Neural cell (in vitro differentiated cells): Measurements from ENCODE around the gene CCDC158.

Experiments used
- EP300 ChIP-seq: fragments of 450-650 bp; conservative IDR thresholded peaks from 2 replicates; pipeline ENCODE4 v1.6.1; 2014; ENCODE audit warnings: antibody characterized with exemption, mild to moderate bottlenecking, moderate library complexity; ENCODE audit not compliant: poor library complexity, severe bottlenecking
- EZH2 ChIP-seq: fragments of 200-600, 300-800 bp; shearing (Covaris generic), sonication (generic); IDR thresholded peaks from 2 replicates; pipeline ENCODE4 v1.6.1; 2014; ENCODE audit warnings: antibody characterized with exemption, low read length, borderline replicate concordance, mild to moderate bottlenecking; ENCODE audit not compliant: insufficient read depth, poor library complexity, severe bottlenecking
- MXI1 ChIP-seq: fragments of 450-650 bp; conservative IDR thresholded peaks from 2 replicates; pipeline ENCODE4 v1.6.1; 2014; ENCODE audit warnings: antibody characterized with exemption, mild to moderate bottlenecking; ENCODE audit not compliant: poor library complexity, severe bottlenecking
- SMC3 ChIP-seq: fragments of 450-650 bp; conservative IDR thresholded peaks from 2 replicates; pipeline ENCODE4 v1.6.1; 2014; ENCODE audit warnings: antibody characterized with exemption, mild to moderate bottlenecking, moderate library complexity; ENCODE audit not compliant: poor library complexity
- TF ChIP-seq, protein P1 (sequence below): fragments of 450-650 bp; IDR thresholded peaks from 2 replicates; pipeline ENCODE4 v1.5.1; 2014; ENCODE audit warnings: antibody characterized with exemption, mild to moderate bottlenecking, moderate library complexity; ENCODE audit not compliant: poor library complexity, severe bottlenecking
- TF ChIP-seq, protein P2 (sequence below): IDR thresholded peaks from 2 replicates; pipeline ENCODE4 v1.6.1; 2012; ENCODE audit warnings: borderline replicate concordance

DNA sequence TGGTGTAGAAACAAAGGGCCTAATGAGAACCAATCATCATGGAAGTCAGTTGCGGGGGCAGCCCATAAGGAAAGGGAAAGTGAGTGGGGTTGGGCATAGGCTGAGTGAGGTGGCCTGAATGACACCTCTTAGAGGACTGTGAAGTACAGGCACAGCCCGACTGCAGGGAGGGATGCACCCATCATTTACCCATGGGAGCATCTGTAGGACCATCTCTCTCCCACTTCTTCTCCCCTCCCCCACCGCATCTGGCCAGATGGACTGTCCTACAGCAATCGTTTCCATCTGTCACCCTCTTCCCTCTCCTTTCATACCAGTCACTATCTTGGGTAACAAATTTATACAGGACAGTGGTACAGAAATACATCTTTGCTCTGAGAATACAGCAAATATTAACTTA, 110.3 kb downstream of the CCDC158 start:
- TF ChIP-seq, protein P1, sequence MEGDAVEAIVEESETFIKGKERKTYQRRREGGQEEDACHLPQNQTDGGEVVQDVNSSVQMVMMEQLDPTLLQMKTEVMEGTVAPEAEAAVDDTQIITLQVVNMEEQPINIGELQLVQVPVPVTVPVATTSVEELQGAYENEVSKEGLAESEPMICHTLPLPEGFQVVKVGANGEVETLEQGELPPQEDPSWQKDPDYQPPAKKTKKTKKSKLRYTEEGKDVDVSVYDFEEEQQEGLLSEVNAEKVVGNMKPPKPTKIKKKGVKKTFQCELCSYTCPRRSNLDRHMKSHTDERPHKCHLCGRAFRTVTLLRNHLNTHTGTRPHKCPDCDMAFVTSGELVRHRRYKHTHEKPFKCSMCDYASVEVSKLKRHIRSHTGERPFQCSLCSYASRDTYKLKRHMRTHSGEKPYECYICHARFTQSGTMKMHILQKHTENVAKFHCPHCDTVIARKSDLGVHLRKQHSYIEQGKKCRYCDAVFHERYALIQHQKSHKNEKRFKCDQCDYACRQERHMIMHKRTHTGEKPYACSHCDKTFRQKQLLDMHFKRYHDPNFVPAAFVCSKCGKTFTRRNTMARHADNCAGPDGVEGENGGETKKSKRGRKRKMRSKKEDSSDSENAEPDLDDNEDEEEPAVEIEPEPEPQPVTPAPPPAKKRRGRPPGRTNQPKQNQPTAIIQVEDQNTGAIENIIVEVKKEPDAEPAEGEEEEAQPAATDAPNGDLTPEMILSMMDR, result no peak
- TF ChIP-seq EP300 (no peak), SMC3 (no peak), EZH2 (no peak), MXI1 (no peak)
- TF ChIP-seq, protein P2, sequence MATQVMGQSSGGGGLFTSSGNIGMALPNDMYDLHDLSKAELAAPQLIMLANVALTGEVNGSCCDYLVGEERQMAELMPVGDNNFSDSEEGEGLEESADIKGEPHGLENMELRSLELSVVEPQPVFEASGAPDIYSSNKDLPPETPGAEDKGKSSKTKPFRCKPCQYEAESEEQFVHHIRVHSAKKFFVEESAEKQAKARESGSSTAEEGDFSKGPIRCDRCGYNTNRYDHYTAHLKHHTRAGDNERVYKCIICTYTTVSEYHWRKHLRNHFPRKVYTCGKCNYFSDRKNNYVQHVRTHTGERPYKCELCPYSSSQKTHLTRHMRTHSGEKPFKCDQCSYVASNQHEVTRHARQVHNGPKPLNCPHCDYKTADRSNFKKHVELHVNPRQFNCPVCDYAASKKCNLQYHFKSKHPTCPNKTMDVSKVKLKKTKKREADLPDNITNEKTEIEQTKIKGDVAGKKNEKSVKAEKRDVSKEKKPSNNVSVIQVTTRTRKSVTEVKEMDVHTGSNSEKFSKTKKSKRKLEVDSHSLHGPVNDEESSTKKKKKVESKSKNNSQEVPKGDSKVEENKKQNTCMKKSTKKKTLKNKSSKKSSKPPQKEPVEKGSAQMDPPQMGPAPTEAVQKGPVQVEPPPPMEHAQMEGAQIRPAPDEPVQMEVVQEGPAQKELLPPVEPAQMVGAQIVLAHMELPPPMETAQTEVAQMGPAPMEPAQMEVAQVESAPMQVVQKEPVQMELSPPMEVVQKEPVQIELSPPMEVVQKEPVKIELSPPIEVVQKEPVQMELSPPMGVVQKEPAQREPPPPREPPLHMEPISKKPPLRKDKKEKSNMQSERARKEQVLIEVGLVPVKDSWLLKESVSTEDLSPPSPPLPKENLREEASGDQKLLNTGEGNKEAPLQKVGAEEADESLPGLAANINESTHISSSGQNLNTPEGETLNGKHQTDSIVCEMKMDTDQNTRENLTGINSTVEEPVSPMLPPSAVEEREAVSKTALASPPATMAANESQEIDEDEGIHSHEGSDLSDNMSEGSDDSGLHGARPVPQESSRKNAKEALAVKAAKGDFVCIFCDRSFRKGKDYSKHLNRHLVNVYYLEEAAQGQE, result no peak
